Astrocyte (in vitro differentiated cells and primary cell): ENCODE measurements around the gene PNPLA3. TPM values are rescaled to one million over a fixed set of nuclear protein-coding genes. Genes with fewer than 3 reads are reported as not detected.
"Not testable (repeated sequence)": the region's sequence is repeated elsewhere in the genome, so short reads cannot be mapped to it uniquely, and the experiment has no call there.

Experiments used
- DNase-seq: peaks from one replicate; pipeline ENCODE4 v3.0.0-alpha.2; 2010; ENCODE audit warnings: low read depth
- FAIRE-seq: peaks from 2 replicates; lab custom pipeline; 2011; peaks lifted over from hg19 to GRCh38; lab: Jason Lieb, UNC
- H2AFZ ChIP-seq: 2 replicates; pipeline ENCODE4 v1.6.0; 2012; ENCODE audit warnings: low read depth, low read length, inconsistent platforms
- H3K27ac ChIP-seq: 2 replicates; pipeline ENCODE4 v1.5.1; 2011; ENCODE audit warnings: low read depth, low read length, inconsistent platforms
- H3K27me3 ChIP-seq: 2 replicates; pipeline ENCODE4 v1.6.0; 2011; ENCODE audit warnings: low read length, inconsistent platforms; ENCODE audit not compliant: insufficient read depth
- H3K36me3 ChIP-seq: 2 replicates; pipeline ENCODE4 v1.5.1; 2011; ENCODE audit warnings: low read length, inconsistent platforms; ENCODE audit not compliant: insufficient read depth
- H3K4me1 ChIP-seq: 2 replicates; pipeline ENCODE4 v1.5.1; 2011; ENCODE audit warnings: low read length, inconsistent platforms; ENCODE audit not compliant: insufficient read depth
- H3K4me2 ChIP-seq: 2 replicates; pipeline ENCODE4 v1.6.0; 2012; ENCODE audit warnings: low read length, inconsistent platforms
- H3K4me3 ChIP-seq: 2 replicates; pipeline ENCODE4 v1.5.1; 2011; ENCODE audit warnings: low read depth, mild to moderate bottlenecking, low read length, inconsistent platforms; ENCODE audit not compliant: insufficient read depth
- H3K79me2 ChIP-seq: 2 replicates; pipeline ENCODE4 v1.6.0; 2012; ENCODE audit warnings: mild to moderate bottlenecking, low read length, inconsistent platforms; ENCODE audit not compliant: insufficient read depth
- H3K9ac ChIP-seq: 2 replicates; pipeline ENCODE4 v1.6.0; 2012; ENCODE audit warnings: mild to moderate bottlenecking, low read length, inconsistent platforms
- H3K9me3 ChIP-seq: 2 replicates; pipeline ENCODE4 v1.5.1; 2012; ENCODE audit warnings: low read depth, mild to moderate bottlenecking, low read length, inconsistent platforms; ENCODE audit not compliant: insufficient read depth
- H4K20me1 ChIP-seq: 2 replicates; pipeline ENCODE4 v1.6.0; 2012; ENCODE audit warnings: low read length, inconsistent platforms; ENCODE audit not compliant: insufficient read depth
- H3K27ac Mint-ChIP-seq: one replicate; pipeline ENCODE4 v1.8.0; 2021; ENCODE audit warnings: mild to moderate bottlenecking, mixed read lengths; ENCODE audit not compliant: unreplicated experiment
- H3K27me3 Mint-ChIP-seq: one replicate; pipeline ENCODE4 v1.8.0; 2021; ENCODE audit warnings: low read depth, mixed read lengths; ENCODE audit not compliant: unreplicated experiment
- H3K36me3 Mint-ChIP-seq: one replicate; pipeline ENCODE4 v1.8.0; 2021; ENCODE audit warnings: low read depth, mixed read lengths; ENCODE audit not compliant: unreplicated experiment
- H3K4me1 Mint-ChIP-seq: one replicate; pipeline ENCODE4 v1.8.0; 2021; ENCODE audit warnings: low read depth, mixed read lengths; ENCODE audit not compliant: unreplicated experiment
- H3K4me3 Mint-ChIP-seq: one replicate; pipeline ENCODE4 v1.8.0; 2021; ENCODE audit warnings: mild to moderate bottlenecking, moderate library complexity, mixed read lengths; ENCODE audit not compliant: unreplicated experiment
- H3K9me3 Mint-ChIP-seq: one replicate; pipeline ENCODE4 v1.8.0; 2021; ENCODE audit warnings: mild to moderate bottlenecking, mixed read lengths; ENCODE audit not compliant: unreplicated experiment
- CTCF ChIP-seq: IDR thresholded peaks from 2 replicates; pipeline ENCODE4 v1.5.1; 2011; ENCODE audit warnings: low read depth, mild to moderate bottlenecking, inconsistent platforms, low read length, moderate library complexity; ENCODE audit not compliant: insufficient read depth
- EZH2 ChIP-seq: IDR thresholded peaks from 2 replicates; pipeline ENCODE4 v1.6.1; 2012; ENCODE audit warnings: mild to moderate bottlenecking, low read length, inconsistent platforms; ENCODE audit not compliant: insufficient read depth
- total RNA-seq: library from RNA; stranded (reverse); gene quantifications from 2 replicates; pipeline ENCODE4 v1.2.1, GENCODE V29; 2021

The PNPLA3 gene
- total RNA-seq, 1 donor from 2014 or later: 10.8 TPM

GRCh38 chr22:43900206-43900605 is 23.4 kb upstream of the PNPLA3 start:
- Histone ChIP-seq H3K27ac (no peak overlapping the region), H4K20me1 (no peaks in the 10 kb centered on the region), H3K4me3 (no peak overlapping the region), H3K4me1 (peaks cover 30% of the 10 kb centered on the region), H2AFZ (no peak overlapping the region), H3K79me2 (no peaks in the 10 kb centered on the region), H3K9ac (no peak overlapping the region), H3K4me2 (no peak overlapping the region), H3K36me3 (no peaks in the 10 kb centered on the region), H3K9me3 (no peaks in the 10 kb centered on the region), H3K27me3 (no peaks in the 10 kb centered on the region)
- H3K4me1 Mint-ChIP-seq: peaks cover 8% of the 10 kb centered on the region
- peaks cover 43% of the 10 kb centered on the region for H3K27me3 Mint-ChIP-seq
- TF ChIP-seq CTCF: no peak
- no peak for TF ChIP-seq EZH2
- DNase-seq: no peak
- H3K27ac Mint-ChIP-seq: no peak overlapping the region
- FAIRE-seq: no peak
- no peaks in the 10 kb centered on the region for H3K36me3 Mint-ChIP-seq
- no peak overlapping the region for H3K4me3 Mint-ChIP-seq
- no peaks in the 10 kb centered on the region for H3K9me3 Mint-ChIP-seq

GRCh38 chr22:43901976-43902643 is 21.5 kb upstream of the PNPLA3 start:
- Histone ChIP-seq H3K9me3 (no peaks in the 10 kb centered on the region), H3K4me3 (no peak overlapping the region), H3K36me3 (no peaks in the 10 kb centered on the region), H3K27ac (peak overlapping the region; percentile 41), H3K9ac (peak overlapping the region; percentile 36), H3K27me3 (no peaks in the 10 kb centered on the region), H4K20me1 (no peaks in the 10 kb centered on the region), H2AFZ (no peak overlapping the region), H3K79me2 (no peaks in the 10 kb centered on the region), H3K4me2 (peak overlapping the region; percentile 74), H3K4me1 (peaks cover 30% of the 10 kb centered on the region)
- FAIRE-seq: no peak
- Mint-ChIP-seq H3K9me3 (no peaks in the 10 kb centered on the region), H3K27me3 (peaks cover 42% of the 10 kb centered on the region), H3K36me3 (no peaks in the 10 kb centered on the region), H3K4me1 (peaks cover 8% of the 10 kb centered on the region), H3K27ac (no peak overlapping the region), H3K4me3 (no peak overlapping the region)
- TF ChIP-seq CTCF (no peak), EZH2 (no peak)
- peak; percentile 96 for DNase-seq

- H2AFZ ChIP-seq, H3K27ac Mint-ChIP-seq, H3K36me3 ChIP-seq, H3K36me3 Mint-ChIP-seq, H3K4me2 ChIP-seq, DNase-seq, FAIRE-seq, H3K79me2 ChIP-seq, H3K27me3 ChIP-seq, H3K9me3 Mint-ChIP-seq, H3K4me1 Mint-ChIP-seq, H3K9me3 ChIP-seq, H4K20me1 ChIP-seq, H3K4me3 ChIP-seq, H3K4me3 Mint-ChIP-seq: not testable (repeated sequence)
- H3K27me3 Mint-ChIP-seq: peaks cover 43% of the 10 kb centered on the region
- peak overlapping the region; percentile 19 for H3K27ac ChIP-seq
- peaks cover 21% of the 10 kb centered on the region for H3K4me1 ChIP-seq
- H3K9ac ChIP-seq: peak overlapping the region; percentile 26
These were observed 20.6 kb upstream of the PNPLA3 start for GRCh38 chr22:43903033-43903432.
